ACC112 (cell line): ENCODE data around the gene MRPL39.
A peak's percentile ranks its signal among the peaks of the same experiment; 100 is the strongest.

ENCODE experiments used
- H2AFZ ChIP-seq: fragments of 200-600 bp; sonication (generic); one replicate; pipeline ENCODE4 v1.6.0; 2017; ENCODE audit warnings: antibody characterized with exemption, low read length; ENCODE audit not compliant: unreplicated experiment
- H3K27ac ChIP-seq: fragments of 200-600 bp; sonication (generic); 2 replicates; pipeline ENCODE4 v1.5.1; 2014; ENCODE audit warnings: low read depth, mild to moderate bottlenecking, antibody characterized with exemption, low read length, moderate library complexity
- H3K27me3 ChIP-seq: fragments of 200-600 bp; sonication (generic); 2 replicates; pipeline ENCODE4 v1.6.1; 2014; ENCODE audit warnings: mild to moderate bottlenecking, antibody characterized with exemption, low read length, moderate library complexity, mixed read lengths; ENCODE audit not compliant: insufficient read depth
- H3K36me3 ChIP-seq: fragments of 200-600 bp; sonication (generic); 2 replicates; pipeline ENCODE4 v1.6.1; 2016; ENCODE audit warnings: mild to moderate bottlenecking, antibody characterized with exemption, low read length, moderate library complexity, mixed read lengths; ENCODE audit not compliant: insufficient read depth
- H3K4me1 ChIP-seq: fragments of 200-600 bp; sonication (generic); one replicate; pipeline ENCODE4 v1.6.1; 2016; ENCODE audit warnings: low read length, mixed read lengths; ENCODE audit not compliant: insufficient read depth, unreplicated experiment, control insufficient read depth
- H3K4me3 ChIP-seq: fragments of 200-600 bp; sonication (generic); 2 replicates; pipeline ENCODE4 v1.5.1; 2014; ENCODE audit warnings: mild to moderate bottlenecking, low read depth, low read length
- H3K79me2 ChIP-seq: fragments of 200-600 bp; sonication (generic); one replicate; pipeline ENCODE4 v1.6.0; 2016; ENCODE audit warnings: low read length; ENCODE audit not compliant: control insufficient read depth, unreplicated experiment, insufficient read depth

The MRPL39 gene

GRCh38 chr21:25607151-25608043 lies at the start of gene MRPL39:
Gene MRPL39 (minus strand): TSS chr21:25607481. CDS start chr21:25607475, 6 bp downstream.
- H3K4me1 ChIP-seq: peaks cover 6% of the 10 kb centered on the region
- peak within 1 kb of the TSS; percentile 93 for H2AFZ ChIP-seq
- peak within 1 kb of the TSS; percentile 61; the same call in 1 of the 2 replicates for H3K27ac ChIP-seq
- peak within 1 kb of the TSS; percentile 90 for H3K4me3 ChIP-seq
- H3K36me3 ChIP-seq: peaks cover 14% of the 10 kb centered on the region
- H3K79me2 ChIP-seq: peaks cover 20% of the 10 kb centered on the region
- H3K27me3 ChIP-seq: no peaks in the 10 kb centered on the region

GRCh38 chr21:25656412-25656811 lies 49.1 kb upstream of the MRPL39 start:
- Histone ChIP-seq H3K27me3 (no peaks in the 10 kb centered on the region), H3K4me1 (no peaks in the 10 kb centered on the region), H3K79me2 (no peaks in the 10 kb centered on the region), H3K4me3 (no peak overlapping the region), H2AFZ (no peak overlapping the region), H3K36me3 (no peaks in the 10 kb centered on the region), H3K27ac (no peak overlapping the region)

- no peak overlapping the region for H3K4me3 ChIP-seq
- no peaks in the 10 kb centered on the region for H3K4me1 ChIP-seq
- H3K79me2 ChIP-seq: no peaks in the 10 kb centered on the region
- H3K36me3 ChIP-seq: no peaks in the 10 kb centered on the region
- H2AFZ ChIP-seq: no peak overlapping the region
- peaks cover 4% of the 10 kb centered on the region; the same call in 1 of the 2 replicates for H3K27me3 ChIP-seq
- H3K27ac ChIP-seq: no peak overlapping the region
Observed at GRCh38 chr21:25649146-25649545, 41.9 kb upstream of the MRPL39 start.

GRCh38 chr21:25647647-25648046 lies 40.4 kb upstream of the MRPL39 start:
- H3K27me3 ChIP-seq: peaks cover 6% of the 10 kb centered on the region; the same call in 1 of the 2 replicates
- no peak overlapping the region for H2AFZ ChIP-seq
- no peaks in the 10 kb centered on the region for H3K36me3 ChIP-seq
- H3K4me1 ChIP-seq: no peaks in the 10 kb centered on the region
- no peak overlapping the region for H3K4me3 ChIP-seq
- H3K79me2 ChIP-seq: no peaks in the 10 kb centered on the region
- H3K27ac ChIP-seq: no peak overlapping the region

- Histone ChIP-seq H3K79me2 (no peaks in the 10 kb centered on the region), H3K27me3 (peaks cover 14% of the 10 kb centered on the region), H3K27ac (no peak overlapping the region), H3K4me1 (no peaks in the 10 kb centered on the region), H2AFZ (no peak overlapping the region), H3K4me3 (no peak overlapping the region), H3K36me3 (no peaks in the 10 kb centered on the region)
Observed at GRCh38 chr21:25646474-25646873, 39.2 kb upstream of the MRPL39 start.

GRCh38 chr21:25643486-25643885 lies 36.2 kb upstream of the MRPL39 start:
- Histone ChIP-seq H3K79me2 (no peaks in the 10 kb centered on the region), H3K4me3 (no peak overlapping the region), H3K36me3 (no peaks in the 10 kb centered on the region), H3K27ac (no peak overlapping the region), H3K4me1 (no peaks in the 10 kb centered on the region), H3K27me3 (peaks cover 35% of the 10 kb centered on the region), H2AFZ (no peak overlapping the region)

- H2AFZ ChIP-seq: no peak overlapping the region
- no peak overlapping the region for H3K27ac ChIP-seq
- H3K27me3 ChIP-seq: peaks cover 42% of the 10 kb centered on the region
- no peaks in the 10 kb centered on the region for H3K4me1 ChIP-seq
- H3K4me3 ChIP-seq: peak overlapping the region; percentile 76
- H3K79me2 ChIP-seq: no peaks in the 10 kb centered on the region
- no peaks in the 10 kb centered on the region for H3K36me3 ChIP-seq
Observed at GRCh38 chr21:25640943-25641292, 33.6 kb upstream of the MRPL39 start.

GRCh38 chr21:25640202-25640942 lies 33.1 kb upstream of the MRPL39 start:
- no peaks in the 10 kb centered on the region for H3K79me2 ChIP-seq
- H2AFZ ChIP-seq: peak overlapping the region; percentile 90
- H3K36me3 ChIP-seq: no peaks in the 10 kb centered on the region
- H3K4me1 ChIP-seq: no peaks in the 10 kb centered on the region
- H3K27ac ChIP-seq: no peak overlapping the region
- peaks cover 42% of the 10 kb centered on the region for H3K27me3 ChIP-seq
- peak overlapping the region; percentile 76 for H3K4me3 ChIP-seq

- H3K4me1 ChIP-seq: no peaks in the 10 kb centered on the region
- peak overlapping the region; percentile 90 for H2AFZ ChIP-seq
- H3K79me2 ChIP-seq: no peaks in the 10 kb centered on the region
- H3K27ac ChIP-seq: no peak overlapping the region
- H3K36me3 ChIP-seq: no peaks in the 10 kb centered on the region
- H3K27me3 ChIP-seq: peaks cover 42% of the 10 kb centered on the region
- H3K4me3 ChIP-seq: peak overlapping the region; percentile 76
Observed at GRCh38 chr21:25639551-25640201, 32.4 kb upstream of the MRPL39 start.

- peaks cover 50% of the 10 kb centered on the region for H3K27me3 ChIP-seq
- no peaks in the 10 kb centered on the region for H3K79me2 ChIP-seq
- no peaks in the 10 kb centered on the region for H3K36me3 ChIP-seq
- no peaks in the 10 kb centered on the region for H3K4me1 ChIP-seq
- peak within 1 kb of the TSS; percentile 76 for H3K4me3 ChIP-seq
- H2AFZ ChIP-seq: peak within 1 kb of the TSS; percentile 90
- H3K27ac ChIP-seq: no peak within 1 kb of the TSS
Observed at GRCh38 chr21:25638660-25639550, 31.6 kb upstream of the MRPL39 start, which contains the start of gene JAM2. Gene JAM2 (plus strand): TSS chr21:25639258. CDS start chr21:25639822, 564 bp downstream.
